Hepatic stellate cell (primary cell): ENCODE data around the gene KCNIP1.

ENCODE experiments used
- DNase-seq: peaks from one replicate; pipeline ENCODE4 v3.0.0; 2011; ENCODE audit warnings: low spot score

KCNIP1 gene

DNA sequence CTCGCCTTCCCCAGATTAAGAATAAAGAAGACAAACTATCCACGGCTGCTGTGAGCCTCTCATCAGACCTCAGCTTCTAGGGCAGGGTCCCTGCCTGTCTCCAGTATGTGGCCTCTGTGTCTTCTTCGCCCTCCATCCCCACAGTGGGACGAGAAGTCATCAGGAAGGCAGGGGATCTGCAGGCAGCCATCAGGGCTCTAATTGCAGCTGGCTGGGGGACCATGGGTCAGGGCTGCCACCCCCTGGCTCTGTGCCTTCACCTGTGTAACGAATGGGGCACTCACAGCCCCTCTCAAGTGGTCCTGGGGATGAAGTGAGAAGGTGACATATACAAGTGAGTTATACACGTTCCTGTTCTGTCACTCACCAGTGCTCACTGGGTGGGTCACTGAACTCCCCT is 139.8 kb downstream of the KCNIP1 start:
- no peak for DNase-seq

DNA sequence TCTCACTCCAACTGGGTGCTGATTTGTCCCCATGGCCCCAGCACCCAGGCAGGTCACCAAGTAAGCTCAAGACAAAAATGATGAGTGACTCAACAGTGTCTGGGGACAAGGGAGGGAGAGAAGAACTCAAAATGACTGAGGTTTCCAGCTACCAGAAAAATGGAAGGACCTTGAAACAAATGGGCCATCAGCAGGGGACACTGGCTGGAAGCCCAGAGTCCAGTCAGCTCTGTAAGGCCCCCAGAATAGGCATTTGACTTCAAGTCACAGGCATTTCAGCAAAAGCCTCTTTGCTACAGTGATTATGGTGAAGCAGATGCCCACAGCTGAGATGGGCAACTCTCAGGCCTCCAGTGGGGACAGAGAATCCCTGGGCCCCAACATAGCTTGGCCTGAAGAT is 140.7 kb downstream of the KCNIP1 start:
- DNase-seq: no peak

DNA sequence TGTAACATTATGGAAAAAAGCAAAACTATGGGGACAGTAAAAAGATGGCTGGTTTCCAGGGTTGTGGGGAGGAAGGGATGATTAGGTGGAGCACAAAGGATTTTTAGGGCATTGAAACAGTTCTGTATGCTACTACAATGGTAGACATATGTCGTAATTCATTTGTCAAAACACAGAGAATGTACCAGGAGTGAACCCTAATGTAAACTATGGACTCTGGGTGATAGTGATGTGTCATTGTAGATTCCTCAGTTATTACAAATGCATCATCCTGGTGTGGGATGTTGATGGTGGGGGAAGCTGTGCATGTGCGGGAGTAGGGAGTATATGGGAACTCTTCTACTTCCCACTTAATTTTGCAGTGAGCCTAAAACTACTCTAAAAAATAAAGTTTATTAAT is 144.7 kb downstream of the KCNIP1 start:
- DNase-seq: no peak

DNA sequence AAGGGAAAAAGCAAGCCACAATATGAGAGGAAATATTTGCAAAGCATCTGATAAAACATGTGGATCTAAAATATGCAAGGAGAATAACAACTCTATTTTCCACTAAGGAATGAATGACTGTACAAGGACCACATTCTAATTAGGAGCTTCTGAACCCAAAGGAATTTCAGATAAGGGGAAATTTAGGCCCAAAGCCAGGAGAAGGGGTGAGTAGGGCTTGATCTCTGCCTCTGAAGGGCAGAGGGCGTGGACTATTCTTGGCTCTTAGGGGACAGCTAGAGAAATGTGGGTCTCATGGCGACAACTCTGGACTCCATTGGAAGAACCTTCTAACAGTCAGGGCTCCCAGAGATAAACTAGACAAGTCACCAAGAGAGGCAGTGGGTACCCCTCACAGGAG is 147.0 kb downstream of the KCNIP1 start:
- no peak for DNase-seq

GRCh38 chr5:170651604-170652277 is 147.9 kb downstream of the KCNIP1 start:
- no peak for DNase-seq

DNA sequence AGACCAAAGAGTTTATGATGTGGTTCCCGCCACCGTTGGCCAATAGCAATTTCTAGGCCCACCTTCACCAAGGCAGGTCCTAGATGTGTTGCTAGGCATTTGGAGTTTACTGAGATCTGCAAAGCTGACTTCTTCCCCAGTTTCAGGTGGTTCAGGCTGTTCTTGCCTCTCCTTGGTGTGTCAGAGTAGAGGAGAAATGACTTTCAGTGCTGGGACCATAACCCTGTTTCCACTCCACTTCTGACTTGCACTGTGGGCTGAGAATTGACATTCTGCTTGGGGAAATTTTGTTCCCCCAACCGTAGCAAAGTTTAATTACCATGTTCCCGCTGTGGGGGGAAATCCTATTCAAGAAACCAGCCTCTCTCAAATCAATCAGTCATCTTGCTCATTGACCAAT is 151.7 kb downstream of the KCNIP1 start:
- no peak for DNase-seq

GRCh38 chr5:170655920-170656319 is 152.1 kb downstream of the KCNIP1 start:
- no peak for DNase-seq

DNA sequence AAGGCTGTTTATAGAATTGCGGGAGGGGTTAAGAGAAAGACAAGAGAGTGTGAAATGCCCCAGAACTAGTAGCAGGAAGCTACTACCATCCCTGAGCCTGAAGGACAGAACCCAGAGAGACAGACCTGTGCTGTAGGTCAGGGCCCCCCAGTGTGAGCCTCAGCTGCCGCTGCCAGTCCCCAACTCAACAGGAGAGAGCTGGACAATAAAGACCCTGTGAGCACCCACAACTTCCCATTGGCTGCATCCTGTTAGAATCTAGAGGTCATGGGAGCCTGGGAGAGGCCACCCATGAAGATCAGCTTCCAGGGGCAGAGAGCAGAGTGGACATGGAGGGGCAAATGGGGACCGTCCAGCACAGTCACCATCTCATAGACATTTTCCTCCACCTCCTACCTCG is 152.5 kb downstream of the KCNIP1 start:
- no peak for DNase-seq

DNA sequence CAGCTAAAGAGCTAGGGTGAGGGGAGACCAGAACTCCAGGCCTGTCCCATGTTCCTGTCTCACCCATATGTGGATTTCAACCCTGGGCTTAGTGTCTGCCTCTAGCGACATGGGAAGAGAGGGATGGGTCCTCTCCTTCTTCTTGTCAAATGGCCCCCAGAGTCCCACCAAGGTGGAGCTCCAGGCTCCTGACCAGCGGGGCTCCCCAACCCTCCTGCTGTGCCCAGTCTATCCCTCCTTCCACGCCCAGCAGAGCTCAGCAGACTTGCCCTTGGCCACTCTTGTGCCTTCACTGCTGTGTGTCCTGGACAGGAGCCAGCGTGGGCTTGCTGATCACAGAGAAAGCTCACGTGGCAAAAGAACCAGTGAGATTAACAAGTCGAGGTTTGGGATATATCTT is 156.7 kb downstream of the KCNIP1 start:
- no peak for DNase-seq

- DNase-seq: no peak
These were observed 159.1 kb downstream of the KCNIP1 start for GRCh38 chr5:170662966-170663365.

GRCh38 chr5:170678811-170679210 is 175.0 kb downstream of the KCNIP1 start:
- DNase-seq: no peak

DNA sequence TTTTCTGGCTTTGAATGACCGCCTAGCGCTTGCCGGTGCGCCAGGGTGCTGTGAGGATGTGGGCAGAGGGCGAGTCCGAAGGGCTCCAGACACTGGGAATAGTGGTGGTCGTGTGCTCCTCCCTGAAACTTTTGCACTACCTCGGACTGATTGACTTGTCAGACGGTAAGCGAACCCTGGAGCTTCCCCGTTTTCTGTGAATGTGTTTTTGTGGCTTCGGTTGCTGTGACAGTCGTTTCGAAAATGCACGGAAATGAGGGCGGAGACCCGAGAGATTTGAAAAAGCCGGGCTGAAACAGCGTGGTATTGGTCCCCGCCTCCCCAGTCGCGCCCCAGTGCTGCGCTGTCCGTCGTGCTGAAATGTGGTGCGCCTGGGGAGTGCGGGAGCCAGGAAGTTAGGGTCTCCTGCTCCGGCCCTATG is 177.2 kb downstream of the KCNIP1 start:
- DNase-seq: peak; percentile 17

- DNase-seq: no peak
These were observed 187.8 kb downstream of the KCNIP1 start for GRCh38 chr5:170691657-170692056.

DNA sequence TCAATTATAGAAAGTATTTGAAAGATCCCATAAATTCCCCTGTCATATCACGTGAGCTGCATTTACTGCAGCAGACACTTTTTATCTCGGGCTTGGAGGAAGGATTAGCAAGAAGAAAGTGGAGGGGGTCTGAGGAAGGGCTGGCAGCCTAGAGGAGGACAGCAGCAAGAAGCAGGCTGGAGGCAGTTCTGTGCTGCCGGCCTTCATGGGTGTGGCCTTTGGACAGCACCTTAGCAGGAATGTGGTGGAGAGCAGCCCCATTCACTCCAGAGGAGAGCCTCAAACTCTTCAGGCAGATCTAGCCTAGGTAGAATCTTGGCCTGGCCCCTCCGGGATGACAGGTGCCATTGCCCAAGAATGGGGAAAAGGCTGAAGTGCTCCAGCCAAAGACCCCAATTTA is 189.9 kb downstream of the KCNIP1 start:
- no peak for DNase-seq

DNA sequence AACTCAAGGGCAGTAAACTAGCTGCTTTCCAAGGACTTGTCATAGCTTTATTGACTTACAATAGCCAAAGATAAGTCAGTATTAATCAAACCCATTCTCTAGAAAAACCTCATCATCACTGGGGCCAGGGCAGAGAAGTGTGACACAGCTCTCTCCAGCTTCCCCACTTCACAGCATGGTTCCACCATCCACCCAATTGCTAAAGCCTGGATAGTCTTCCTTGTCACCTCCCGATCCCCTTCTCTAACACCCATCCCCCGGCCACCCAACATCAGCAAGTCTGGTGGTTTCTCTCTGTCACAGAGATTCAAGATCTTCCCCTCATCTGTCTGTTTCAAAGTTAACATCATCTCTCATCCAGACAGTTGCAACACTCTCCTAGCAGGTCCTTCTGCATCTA is 191.1 kb downstream of the KCNIP1 start:
- DNase-seq: no peak

GRCh38 chr5:170697031-170697430 is 193.2 kb downstream of the KCNIP1 start:
- DNase-seq: no peak

DNA sequence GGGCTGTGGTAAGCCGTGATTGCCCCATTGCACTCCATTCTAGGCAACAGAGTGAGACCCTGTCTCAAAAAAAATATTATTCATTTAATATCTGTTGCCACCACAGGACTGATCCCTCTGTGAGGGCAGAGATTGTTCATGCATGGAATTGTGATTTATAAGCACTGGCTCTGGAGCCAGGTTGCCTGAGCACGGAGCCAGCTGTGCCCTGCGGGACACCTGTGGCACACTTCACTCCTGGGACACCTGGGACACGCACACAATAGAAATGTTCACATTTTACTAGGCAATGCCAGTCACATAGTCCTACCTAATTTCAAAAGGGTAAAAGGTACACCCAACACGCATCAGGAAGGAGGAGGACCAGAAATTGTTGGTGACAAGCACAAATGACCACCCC is 196.7 kb downstream of the KCNIP1 start:
- no peak for DNase-seq

- no peak for DNase-seq
These were observed 197.5 kb downstream of the KCNIP1 start for GRCh38 chr5:170701334-170701733.

DNA sequence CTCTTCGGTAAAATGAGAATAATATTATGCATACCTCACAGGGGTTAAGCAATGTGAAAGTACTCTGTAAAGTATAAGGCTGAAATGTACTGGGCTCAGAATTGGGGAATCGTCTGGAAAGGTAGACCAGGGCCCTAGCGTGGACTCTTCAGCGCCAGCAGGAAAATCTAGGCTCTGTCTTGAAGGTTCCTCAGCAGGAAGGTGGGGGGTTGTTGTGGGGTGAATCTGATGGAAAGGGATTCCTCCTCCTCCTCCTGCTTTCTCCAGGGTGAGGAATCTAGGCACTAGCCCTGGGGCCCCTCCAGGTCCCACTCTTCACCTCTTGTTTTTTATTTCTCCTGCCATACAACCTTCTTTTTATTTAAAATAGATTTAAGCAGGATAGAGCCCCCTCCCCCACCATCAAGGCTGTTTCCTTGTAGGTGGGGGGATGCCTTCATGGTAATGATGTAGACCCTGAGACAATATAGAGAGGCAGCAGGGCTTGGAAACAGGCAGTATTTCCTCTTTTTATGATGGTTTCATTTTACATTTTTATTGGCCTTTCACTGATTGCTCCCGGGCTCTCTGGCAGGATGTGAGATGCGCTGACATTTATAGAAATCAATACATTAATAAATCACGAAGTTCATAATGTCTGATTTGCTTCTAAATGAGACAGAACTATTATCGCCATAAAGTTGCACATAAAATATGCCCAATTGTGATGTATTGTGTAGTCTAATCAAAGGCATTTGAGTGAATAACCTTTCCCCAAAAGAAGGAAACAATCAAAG is 200.8 kb downstream of the KCNIP1 start:
- no peak for DNase-seq

DNA sequence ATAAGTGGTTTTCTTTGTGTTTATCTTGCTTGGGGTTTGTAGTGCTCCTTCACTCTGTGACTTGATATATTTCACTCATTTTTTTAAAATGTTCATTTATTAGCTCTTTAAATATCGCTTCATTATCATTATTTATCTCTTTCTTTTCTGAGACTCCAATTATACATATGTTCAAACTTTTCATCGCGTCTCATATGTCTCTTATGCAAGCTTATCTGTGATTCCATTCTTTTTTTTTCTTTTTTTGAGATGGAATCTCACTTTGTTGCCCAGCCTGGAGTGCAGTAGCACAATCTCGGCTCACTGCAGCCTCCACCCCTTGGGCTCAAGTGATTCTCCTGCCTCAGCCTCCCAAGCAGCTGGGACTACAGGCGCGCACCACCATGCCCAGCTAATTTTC is 205.8 kb downstream of the KCNIP1 start:
- no peak for DNase-seq

- no peak for DNase-seq
These were observed 207.5 kb downstream of the KCNIP1 start for GRCh38 chr5:170711300-170711699.

GRCh38 chr5:170715141-170715540 is 211.3 kb downstream of the KCNIP1 start:
- DNase-seq: no peak

DNA sequence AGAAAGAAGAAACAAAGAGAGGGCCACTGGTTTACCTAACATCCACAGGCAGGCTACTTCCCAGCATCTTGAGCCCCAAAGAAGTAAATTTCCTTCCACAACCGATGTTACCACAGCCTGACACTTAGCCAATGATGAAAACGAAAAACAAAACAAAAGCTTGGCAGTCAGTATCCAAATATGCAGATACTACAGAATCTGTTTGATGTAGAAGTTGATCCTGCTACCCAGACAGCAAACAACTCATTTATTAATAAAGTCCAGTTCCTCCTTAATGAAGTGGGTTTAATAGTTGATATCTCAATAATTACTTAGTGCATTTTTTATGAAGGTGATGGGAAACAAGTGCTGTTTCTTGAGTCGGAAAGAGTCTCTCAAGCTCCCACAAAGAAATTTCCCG is 212.6 kb downstream of the KCNIP1 start:
- no peak for DNase-seq

GRCh38 chr5:170719551-170719950 is 215.7 kb downstream of the KCNIP1 start:
- DNase-seq: no peak
